Activated CD4-positive, alpha-beta T cell treated with anti-CD3 and anti-CD28 coated beads, Interleukin-2, Interleukin-6, amounts not matched to agents 100 ng/mL and 50 ng/mL, durations not matched to agents 16 hours and 8 hours (primary cell): Measurements from ENCODE around the gene KISS1.

Experiments
- DNase-seq: peaks from one replicate; pipeline ENCODE4 v3.0.0-alpha.2; 2020

The KISS1 gene

DNA sequence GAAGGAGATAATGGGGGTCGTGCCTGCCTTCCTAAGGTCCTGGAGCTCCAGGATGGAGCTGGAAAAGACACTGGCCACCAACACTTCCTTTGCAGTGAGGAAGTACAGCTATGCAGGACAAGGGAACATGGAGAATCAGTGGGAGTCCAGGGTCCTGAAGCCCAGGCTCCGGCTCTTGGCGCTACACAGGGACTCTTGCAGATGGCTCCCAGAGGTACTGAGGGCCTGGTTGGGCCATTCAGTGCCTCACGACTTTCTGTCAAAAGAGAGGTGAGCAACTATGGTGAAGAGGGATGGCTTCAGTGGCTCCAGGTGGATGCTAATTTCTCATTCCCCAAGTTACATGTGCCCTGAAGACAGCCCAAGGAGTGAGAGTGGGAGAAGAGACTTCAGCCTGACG is 42.6 kb downstream of the KISS1 start:
- DNase-seq, result no peak

DNA sequence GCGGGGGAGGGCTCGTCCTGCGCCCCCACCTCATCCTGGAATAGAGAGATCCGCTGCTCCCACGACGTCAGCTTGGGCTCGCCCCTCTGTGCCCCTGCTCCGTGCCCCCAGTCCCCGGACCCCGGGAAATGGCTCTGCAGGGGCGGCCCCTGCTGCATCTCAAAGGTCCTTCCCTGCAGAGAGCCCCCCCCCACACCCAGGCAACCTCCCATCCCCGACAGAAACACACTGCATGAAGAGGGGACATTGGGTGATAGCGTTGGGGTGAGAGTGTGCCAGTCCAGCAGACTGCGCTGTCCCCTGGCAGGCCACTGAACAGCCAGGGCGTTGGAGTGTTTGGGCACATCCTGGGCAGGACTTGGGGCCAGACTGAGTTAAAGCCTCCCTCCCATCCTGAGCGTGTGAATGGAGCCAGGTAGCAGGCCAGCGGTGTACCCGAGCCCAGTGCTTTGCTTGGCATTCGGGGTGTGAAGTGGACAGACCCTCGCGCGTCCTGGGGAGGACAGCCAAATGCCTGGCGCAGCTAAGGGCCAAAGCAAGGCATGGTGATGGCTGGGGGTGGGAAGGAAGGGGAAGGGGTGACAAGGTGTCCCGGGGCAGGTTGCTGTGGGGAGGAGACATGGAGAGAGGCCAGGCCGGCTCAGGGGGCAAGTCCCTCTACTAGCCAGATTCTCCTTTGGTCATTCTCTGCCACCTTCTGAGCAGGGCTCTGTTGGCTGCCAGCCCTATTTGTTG is 43.8 kb downstream of the KISS1 start:
- DNase-seq, result no peak

DNA sequence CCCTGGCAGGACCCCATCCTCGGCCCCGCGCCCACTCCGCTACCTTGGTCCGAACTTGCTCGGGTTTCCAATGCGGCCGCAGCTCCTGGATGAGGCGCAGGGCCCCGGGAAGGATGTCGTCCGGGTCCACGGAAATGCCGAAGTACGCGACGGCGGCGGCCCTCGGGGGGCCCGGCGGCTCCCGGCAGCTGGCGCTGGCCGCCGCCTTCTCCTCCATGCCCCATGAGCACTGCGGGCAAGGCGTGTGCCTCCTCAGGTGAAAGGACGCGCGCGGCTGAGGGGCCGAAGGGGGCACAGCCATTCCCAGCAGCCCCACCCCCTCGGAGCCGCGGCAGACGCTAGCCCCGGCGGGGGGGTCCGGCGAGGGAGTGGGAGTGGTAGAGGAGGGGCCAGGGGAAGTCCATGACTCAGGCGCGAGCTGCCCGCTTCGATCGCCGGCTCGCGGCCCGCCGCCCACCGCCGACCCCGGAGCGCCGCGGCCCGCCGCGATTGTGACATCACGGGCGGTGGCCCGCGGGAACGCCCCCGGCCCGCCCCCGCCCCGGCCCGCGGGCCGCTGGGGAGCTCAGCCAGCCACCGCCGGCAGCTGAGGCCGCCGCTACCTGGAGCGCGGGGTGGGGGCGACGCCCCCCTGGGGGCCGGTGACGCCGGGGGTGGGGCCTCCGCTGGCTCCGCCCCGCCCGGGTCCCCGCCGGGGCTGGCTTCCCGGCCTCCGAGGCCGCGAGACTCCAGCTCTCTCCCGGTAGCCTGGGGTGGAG is 44.6 kb downstream of the KISS1 start, which contains the start of gene ETNK2:
Gene ETNK2, minus strand, starts transcription at position 493 of the 758 bp plus-strand sequence. Its CDS starts 192 bp downstream, at position 301.
- DNase-seq, result no peak

DNA sequence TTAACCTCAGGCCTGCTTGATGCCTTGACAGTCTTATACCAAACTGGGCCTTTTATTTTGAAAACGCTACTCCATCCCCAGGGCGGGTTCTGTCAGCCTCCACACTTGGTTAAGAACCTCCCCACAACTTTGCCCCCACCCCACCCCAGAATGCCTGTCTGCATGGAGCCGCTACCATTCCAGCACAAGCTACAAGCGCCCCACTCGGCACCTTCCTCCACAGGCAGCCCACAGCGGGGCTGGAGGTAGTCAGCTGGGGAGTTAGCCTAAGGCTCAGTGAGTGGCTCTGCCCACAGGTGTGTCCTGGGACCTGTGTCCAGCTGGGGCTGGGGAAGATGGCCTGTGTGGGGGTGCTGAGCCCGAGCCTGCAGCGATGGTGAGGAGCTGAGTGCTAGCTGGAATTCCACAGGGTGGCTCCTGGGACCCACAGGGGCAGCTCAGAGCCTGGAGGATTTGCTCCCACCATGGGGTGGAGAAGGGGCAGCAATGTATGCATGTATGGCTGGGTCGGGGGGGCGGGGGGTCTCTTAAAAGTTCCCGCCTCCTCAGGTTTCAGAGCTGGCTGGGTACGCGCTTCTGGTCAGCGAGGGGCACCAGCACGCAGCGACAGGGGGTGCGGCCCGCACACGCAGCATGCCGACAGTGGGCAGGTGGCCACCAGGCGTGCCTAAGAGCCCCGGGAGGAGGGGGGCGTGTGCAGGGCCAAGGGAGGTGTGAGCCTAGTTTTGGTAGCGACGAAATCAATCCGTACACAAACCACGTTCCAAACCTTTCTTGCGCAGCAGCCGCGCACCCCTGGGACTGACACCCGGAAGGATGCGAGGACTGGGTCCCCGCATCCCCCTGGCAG is 45.4 kb downstream of the KISS1 start:
- DNase-seq, result no peak

DNA sequence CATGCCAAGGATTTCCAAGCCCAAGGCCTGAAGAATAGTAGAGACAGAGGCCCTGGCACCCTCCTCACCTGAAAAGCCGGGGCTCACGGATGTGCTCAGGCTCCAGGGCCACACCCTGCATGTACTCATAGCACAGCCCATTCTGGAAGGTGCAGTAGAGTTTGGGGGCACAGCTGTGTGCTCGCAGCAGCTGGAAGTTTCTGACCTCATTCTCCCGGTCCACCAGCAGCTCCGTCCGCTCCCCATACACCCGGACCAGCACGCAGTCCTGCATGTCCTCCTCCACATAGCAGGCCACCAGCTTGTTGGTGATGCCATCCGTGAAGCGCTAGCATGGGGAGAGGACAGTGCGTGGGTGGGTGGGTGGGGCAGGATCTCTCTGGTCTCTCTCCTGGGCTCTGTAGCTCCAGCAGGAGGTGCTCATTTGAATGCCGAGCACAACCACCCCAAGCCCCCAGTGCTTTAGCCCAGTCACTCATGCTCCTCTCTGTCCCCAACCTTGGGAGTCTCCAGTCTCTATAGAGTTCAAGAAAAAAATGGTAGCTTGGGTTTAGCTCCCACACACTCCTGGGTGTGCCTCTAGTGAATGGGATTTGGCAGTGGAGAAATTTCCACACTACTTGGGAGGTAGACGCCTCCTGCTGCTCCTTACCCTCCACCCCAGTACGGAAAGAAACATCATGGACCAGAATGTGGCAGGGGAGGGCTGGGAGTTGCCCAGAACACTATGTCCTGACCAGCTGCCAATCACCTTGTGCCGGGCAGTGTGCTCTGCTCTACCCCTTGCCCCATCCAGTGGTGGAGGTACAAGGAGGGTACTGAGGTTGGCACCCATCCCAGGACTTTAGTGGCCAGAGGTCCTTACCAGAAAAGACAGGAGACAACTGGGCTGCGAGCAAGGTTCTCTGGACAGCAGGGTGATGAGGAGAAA is 46.4 kb downstream of the KISS1 start:
- no peak for DNase-seq

DNA sequence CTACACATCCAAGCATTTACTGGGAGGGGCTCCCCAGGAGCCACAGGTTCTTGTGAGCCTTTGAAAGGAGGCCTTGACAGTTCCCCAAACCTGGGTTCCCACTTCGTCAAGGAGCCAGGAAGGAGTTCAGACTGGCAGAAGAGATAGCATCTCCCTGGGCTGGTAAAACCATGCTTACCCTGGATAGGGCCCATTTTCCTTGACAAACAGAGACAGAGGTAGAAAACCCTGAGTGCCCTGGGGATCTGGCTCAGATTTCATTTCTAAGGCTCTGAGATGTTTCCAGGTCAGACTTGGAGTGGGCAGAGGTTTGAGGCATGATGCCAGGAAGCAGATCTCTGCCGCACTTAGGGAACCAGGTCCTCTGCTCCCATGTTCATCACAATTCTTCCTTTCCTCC is 47.2 kb downstream of the KISS1 start:
- DNase-seq, result no peak

DNA sequence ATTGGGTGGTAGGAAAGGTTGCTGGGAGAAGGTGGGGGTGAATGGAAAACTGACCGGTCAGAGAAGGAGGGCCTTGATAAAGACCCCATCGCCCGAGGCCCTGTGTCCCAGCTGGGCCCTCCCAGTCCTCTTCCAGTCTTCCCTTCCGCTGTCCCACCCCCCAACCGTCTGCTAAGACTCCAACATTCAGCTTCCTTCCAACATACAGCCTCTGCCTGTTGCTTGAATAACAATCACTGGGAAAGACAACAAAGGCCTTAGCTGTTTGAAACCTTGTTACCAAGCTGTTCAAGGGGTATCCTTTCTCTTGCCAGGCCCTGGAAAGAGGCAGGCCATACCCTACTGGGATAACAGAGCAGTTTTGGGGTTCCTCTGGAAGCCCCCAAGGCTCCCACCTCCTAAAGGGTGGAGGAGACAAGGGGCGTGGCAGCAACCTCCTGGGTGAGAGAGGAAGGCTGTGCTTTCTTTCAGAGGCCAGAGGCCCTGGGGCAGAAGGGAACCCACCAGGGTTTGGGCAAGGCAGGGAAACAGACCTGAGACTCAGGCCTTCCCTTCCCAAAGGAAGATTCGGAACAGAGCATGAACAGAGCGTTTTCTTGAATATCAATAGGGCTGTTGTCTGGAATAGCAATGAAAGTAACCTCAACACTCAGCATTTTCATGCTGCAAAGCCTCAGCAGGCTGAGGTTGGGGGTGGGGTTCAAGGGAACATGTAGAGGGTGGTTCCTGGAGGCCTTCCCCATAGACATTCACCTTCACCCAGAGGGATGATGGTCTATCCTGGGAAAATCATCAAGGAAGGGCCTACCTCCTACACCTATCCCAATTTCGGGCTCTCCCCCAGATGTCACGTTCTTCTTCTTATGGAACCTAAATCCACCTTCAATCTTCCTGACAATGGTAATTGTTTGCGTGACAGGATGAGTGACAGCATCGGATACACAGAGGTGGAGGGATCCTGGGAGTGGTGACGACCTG is 48.6 kb downstream of the KISS1 start:
- no peak for DNase-seq

DNA sequence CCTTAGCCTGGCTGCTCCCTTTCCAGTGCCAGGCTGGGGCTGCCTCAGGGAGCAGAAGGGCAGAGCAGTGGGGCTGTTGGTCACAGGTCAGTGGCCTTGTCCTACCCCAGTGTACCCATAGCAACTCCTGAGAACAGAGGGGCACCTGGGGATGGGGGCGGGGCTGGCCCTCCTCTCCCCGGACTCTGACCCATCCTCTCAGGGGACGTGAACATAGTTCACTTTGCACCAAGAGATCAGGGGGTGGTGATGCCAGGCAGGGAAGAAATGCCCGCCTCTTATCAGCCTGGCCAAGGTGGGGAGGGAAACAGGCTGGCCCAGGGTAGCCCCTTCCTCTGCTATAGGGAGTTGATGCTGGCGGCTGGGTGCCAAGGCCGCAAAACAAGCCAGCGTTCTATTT is 49.3 kb downstream of the KISS1 start:
- DNase-seq, result no peak

DNA sequence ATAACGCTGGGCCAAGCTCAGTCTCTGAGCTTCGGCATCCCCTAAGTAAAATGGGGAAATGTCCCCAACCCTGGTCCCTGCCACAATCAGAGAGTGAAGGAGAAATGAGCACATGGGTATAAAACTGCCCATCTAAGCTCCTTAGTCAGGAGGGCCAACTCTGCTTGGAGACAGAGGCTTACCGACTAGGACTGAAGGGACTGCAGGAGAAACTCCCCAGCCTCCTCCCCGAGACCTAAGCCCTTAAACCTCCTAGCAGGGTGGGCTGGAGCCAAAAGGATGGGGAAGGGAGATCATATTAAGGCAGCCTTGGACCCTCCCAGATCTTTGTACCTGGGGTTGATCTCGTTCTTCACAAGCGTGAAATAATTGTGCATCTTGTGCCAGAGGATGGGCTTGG is 50.0 kb downstream of the KISS1 start:
- DNase-seq, result no peak

DNA sequence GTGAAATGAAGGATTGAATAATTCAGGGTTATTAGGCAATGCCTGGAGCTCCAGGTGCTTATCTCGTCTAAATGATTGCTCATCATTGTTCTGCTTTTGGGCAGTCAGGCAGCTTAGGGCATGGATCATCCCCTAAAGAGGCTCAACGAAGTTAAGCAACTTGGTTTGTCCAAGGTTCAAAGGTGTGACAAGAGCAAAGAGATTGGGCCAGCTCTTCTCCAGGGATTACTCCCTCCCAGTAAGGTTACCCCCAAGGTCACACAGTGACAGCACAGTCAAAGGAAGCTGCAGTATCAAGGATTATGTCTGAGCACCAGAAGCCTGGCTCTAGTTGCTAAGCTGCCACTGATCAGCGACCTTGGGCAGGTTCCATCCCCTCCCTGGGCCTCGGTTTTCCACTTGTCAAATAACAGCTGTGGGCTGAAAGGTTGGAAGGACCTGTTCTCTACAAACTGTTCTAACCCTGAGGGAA is 51.2 kb downstream of the KISS1 start:
- no peak for DNase-seq

DNA sequence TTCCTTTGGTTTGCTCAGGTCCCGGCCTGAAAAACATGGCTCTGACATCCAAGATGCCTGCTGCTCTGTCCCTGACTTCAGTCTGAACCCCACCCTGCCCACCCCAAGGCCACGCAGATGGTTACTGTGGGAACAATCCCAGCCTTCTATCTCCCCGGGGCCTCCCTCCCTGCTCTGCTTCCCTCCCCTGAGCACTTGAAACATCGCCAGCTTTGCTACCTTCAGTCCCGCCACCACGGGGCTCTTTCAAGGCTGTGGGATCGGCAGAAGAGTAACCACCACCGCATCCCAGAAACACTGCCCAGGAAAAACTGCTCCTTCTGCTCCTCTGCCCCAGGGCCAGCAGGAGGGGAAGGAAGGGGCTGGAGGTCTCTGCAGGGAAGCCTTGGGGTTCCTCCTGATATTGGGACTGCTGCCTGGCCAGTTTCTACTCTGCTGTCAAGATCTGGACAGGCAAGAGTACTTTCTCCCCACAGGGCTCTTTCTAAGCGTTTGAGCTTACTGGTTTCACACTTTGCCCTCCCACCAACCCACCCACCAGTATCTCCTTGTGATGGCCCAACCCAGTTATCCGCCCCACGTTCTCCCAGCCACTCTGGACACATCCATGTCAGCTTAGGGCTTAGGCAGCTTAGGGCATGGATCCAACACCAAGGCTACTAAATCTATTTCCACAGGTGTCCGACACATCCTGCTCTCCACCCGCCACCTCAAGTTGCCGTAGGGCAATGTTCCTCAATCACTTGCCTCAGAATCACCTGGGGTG is 52.8 kb downstream of the KISS1 start:
- no peak for DNase-seq

DNA sequence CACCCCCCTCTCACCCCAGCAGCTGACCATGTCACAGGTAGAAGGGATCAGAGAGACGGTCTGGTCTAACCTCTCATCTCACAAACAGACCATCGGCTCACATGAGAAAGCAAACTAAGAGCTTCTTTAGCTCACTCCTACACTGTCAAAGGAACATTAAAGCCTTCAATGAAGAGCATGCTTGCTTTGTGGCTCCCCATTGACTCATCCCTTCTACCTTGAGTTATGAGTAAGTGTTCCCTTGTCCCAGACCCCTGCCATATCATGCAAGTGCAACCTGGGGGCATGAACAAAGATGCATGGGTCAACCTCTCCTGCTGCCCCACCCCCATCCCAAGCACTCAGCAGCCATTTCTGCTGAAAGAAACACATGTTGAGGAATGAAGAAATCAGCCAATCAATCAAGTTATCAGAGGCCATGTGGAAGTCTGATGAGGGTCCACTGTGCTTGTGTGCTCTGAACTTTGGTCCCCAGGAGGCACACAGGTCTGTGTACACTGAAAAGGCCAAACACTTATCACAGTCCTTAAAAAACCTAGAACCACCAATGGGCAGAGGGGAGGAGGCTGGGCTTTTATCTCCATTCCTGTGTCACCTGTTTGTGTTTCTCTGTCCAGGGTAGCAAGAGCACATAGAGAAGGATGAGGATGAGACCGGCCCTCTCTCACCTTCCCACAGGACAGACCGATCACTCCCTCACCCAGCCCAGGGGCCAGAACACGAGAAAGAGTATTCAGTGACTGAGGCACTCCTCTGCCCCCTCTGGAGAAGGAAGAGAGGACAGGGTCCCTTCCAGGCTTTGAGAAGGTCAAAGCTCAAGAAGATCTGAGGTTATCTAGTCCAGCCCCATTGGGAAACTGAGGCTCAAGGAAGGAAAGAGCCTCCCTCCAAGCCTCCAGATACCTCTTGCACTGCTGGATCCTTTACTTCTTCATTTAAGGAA is 54.0 kb downstream of the KISS1 start:
- DNase-seq, result no peak

DNA sequence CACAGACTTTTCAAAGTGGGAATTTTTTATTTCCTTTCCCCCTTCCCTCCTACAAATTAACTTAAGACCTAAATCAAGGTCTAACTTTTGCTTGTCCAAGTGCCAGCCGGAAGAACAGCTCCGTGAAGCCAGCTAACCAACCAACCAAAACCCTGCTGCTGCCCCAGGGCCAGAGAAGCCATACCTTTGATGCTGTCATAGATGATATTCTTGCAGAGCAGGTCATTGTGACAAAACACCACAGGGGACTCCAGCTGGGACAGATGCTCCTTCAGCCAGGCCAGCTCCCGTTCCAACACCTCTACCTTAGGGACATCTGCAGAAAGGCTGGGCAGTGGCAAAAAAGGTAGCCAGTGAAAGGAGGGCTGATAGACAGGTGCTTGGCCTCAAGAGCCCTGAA is 55.2 kb downstream of the KISS1 start:
- DNase-seq, result no peak
